Activated naive CD4-positive, alpha-beta T cell treated with anti-CD3 and anti-CD28 coated beads, Interleukin-2, amount 10 ng/mL, durations not matched to agents 7 days and 5 days (primary cell): ENCODE results near the gene LPAR1.
"Not testable (repeated sequence)": the region's sequence is repeated elsewhere in the genome, so short reads cannot be mapped to it uniquely, and the experiment has no call there.

ENCODE experiments used
- CTCF ChIA-PET: fragments of 350-600 bp; sonication (Branson Sonifier 250); formaldehyde crosslinking; loops from one replicate; lab custom pipeline; 2021; ENCODE audit warnings: antibody characterized with exemption; lab: Charles Lee
- DNase-seq: peaks from one replicate; pipeline ENCODE4 v3.0.0-alpha.2; 2020
- H3K27ac Mint-ChIP-seq: one replicate; pipeline ENCODE4 v1.8.0; 2021; ENCODE audit warnings: mild to moderate bottlenecking, moderate library complexity, mixed read lengths
- H3K27me3 Mint-ChIP-seq: one replicate; pipeline ENCODE4 v1.8.0; 2021; ENCODE audit warnings: mild to moderate bottlenecking, mixed read lengths
- H3K36me3 Mint-ChIP-seq: one replicate; pipeline ENCODE4 v1.8.0; 2021; ENCODE audit warnings: mixed read lengths
- H3K4me1 Mint-ChIP-seq: one replicate; pipeline ENCODE4 v1.8.0; 2021; ENCODE audit warnings: mixed read lengths
- H3K4me3 Mint-ChIP-seq: one replicate; pipeline ENCODE4 v1.8.0; 2021; ENCODE audit warnings: mild to moderate bottlenecking, moderate library complexity, mixed read lengths
- H3K9me3 Mint-ChIP-seq: one replicate; pipeline ENCODE4 v1.8.0; 2021; ENCODE audit warnings: mixed read lengths

Gene LPAR1

GRCh38 chr9:110846215-110846614 lies 192.1 kb downstream of the LPAR1 start:
- no peak for DNase-seq
- H3K36me3 Mint-ChIP-seq, result no peaks in the 10 kb centered on the region
- H3K27ac Mint-ChIP-seq, result no peak overlapping the region
- no peaks in the 10 kb centered on the region for H3K27me3 Mint-ChIP-seq
- H3K4me1 Mint-ChIP-seq, result no peaks in the 10 kb centered on the region
- CTCF ChIA-PET, result no interaction called here
- peaks cover 5% of the 10 kb centered on the region for H3K9me3 Mint-ChIP-seq
- H3K4me3 Mint-ChIP-seq, result no peak overlapping the region

GRCh38 chr9:110844121-110844520 lies 194.1 kb downstream of the LPAR1 start:
- no peak for DNase-seq
- H3K27me3 Mint-ChIP-seq, result no peaks in the 10 kb centered on the region
- H3K27ac Mint-ChIP-seq, result no peak overlapping the region
- H3K4me3 Mint-ChIP-seq, result no peak overlapping the region
- peaks cover 4% of the 10 kb centered on the region for H3K9me3 Mint-ChIP-seq
- no peaks in the 10 kb centered on the region for H3K4me1 Mint-ChIP-seq
- H3K36me3 Mint-ChIP-seq, result no peaks in the 10 kb centered on the region
- CTCF ChIA-PET, result no interaction called here

GRCh38 chr9:110842986-110843385 lies 195.3 kb downstream of the LPAR1 start:
- Mint-ChIP-seq H3K4me3 (no peak overlapping the region), H3K36me3 (no peaks in the 10 kb centered on the region), H3K9me3 (peaks cover 4% of the 10 kb centered on the region), H3K4me1 (no peaks in the 10 kb centered on the region), H3K27me3 (no peaks in the 10 kb centered on the region), H3K27ac (no peak overlapping the region)
- CTCF ChIA-PET, result no interaction called here
- no peak for DNase-seq

- H3K4me1 Mint-ChIP-seq, result no peaks in the 10 kb centered on the region
- no peak overlapping the region for H3K27ac Mint-ChIP-seq
- H3K27me3 Mint-ChIP-seq, result no peaks in the 10 kb centered on the region
- H3K36me3 Mint-ChIP-seq, result no peaks in the 10 kb centered on the region
- no peak overlapping the region for H3K4me3 Mint-ChIP-seq
- CTCF ChIA-PET, result interaction anchor here (0.7 kb wide), 1 partner anchor 449 kb away, joined by 3 read pairs; no protein-coding TSS in a partner anchor
- H3K9me3 Mint-ChIP-seq, result peaks cover 4% of the 10 kb centered on the region
- no peak for DNase-seq
These were observed 196.1 kb downstream of the LPAR1 start for GRCh38 chr9:110842169-110842568.

- CTCF ChIA-PET, result no interaction called here
- H3K27me3 Mint-ChIP-seq, result no peaks in the 10 kb centered on the region
- no peak for DNase-seq
- H3K36me3 Mint-ChIP-seq, result no peaks in the 10 kb centered on the region
- no peak overlapping the region for H3K27ac Mint-ChIP-seq
- H3K4me3 Mint-ChIP-seq, result no peak overlapping the region
- H3K4me1 Mint-ChIP-seq, result no peaks in the 10 kb centered on the region
- peaks cover 2% of the 10 kb centered on the region for H3K9me3 Mint-ChIP-seq
These were observed 200.8 kb downstream of the LPAR1 start for GRCh38 chr9:110837401-110838005.

GRCh38 chr9:110835859-110836271 lies 202.4 kb downstream of the LPAR1 start:
- H3K4me3 Mint-ChIP-seq, result no peak overlapping the region
- H3K27me3 Mint-ChIP-seq, result no peaks in the 10 kb centered on the region
- DNase-seq, result no peak
- CTCF ChIA-PET, result no interaction called here
- no peaks in the 10 kb centered on the region for H3K9me3 Mint-ChIP-seq
- H3K27ac Mint-ChIP-seq, result no peak overlapping the region
- no peaks in the 10 kb centered on the region for H3K36me3 Mint-ChIP-seq
- H3K4me1 Mint-ChIP-seq, result no peaks in the 10 kb centered on the region

GRCh38 chr9:110835404-110835803 lies 202.9 kb downstream of the LPAR1 start:
- Mint-ChIP-seq H3K27me3 (no peaks in the 10 kb centered on the region), H3K4me1 (no peaks in the 10 kb centered on the region), H3K27ac (no peak overlapping the region), H3K4me3 (no peak overlapping the region), H3K9me3 (no peaks in the 10 kb centered on the region), H3K36me3 (no peaks in the 10 kb centered on the region)
- CTCF ChIA-PET, result no interaction called here
- no peak for DNase-seq

- no peaks in the 10 kb centered on the region for H3K27me3 Mint-ChIP-seq
- H3K36me3 Mint-ChIP-seq, result no peaks in the 10 kb centered on the region
- CTCF ChIA-PET, result no interaction called here
- H3K27ac Mint-ChIP-seq, result no peak overlapping the region
- no peaks in the 10 kb centered on the region for H3K4me1 Mint-ChIP-seq
- no peak overlapping the region for H3K4me3 Mint-ChIP-seq
- no peak for DNase-seq
- H3K9me3 Mint-ChIP-seq, result no peaks in the 10 kb centered on the region
These were observed 205.3 kb downstream of the LPAR1 start for GRCh38 chr9:110832926-110833325.

GRCh38 chr9:110830495-110830894 lies 207.8 kb downstream of the LPAR1 start:
- no peak for DNase-seq
- Mint-ChIP-seq H3K27me3 (no peaks in the 10 kb centered on the region), H3K36me3 (no peaks in the 10 kb centered on the region), H3K27ac (no peak overlapping the region), H3K9me3 (no peaks in the 10 kb centered on the region), H3K4me3 (no peak overlapping the region), H3K4me1 (no peaks in the 10 kb centered on the region)
- CTCF ChIA-PET, result no interaction called here

GRCh38 chr9:110828264-110828663 lies 210.0 kb downstream of the LPAR1 start:
- H3K9me3 Mint-ChIP-seq, result no peaks in the 10 kb centered on the region
- H3K36me3 Mint-ChIP-seq, result no peaks in the 10 kb centered on the region
- H3K4me3 Mint-ChIP-seq, result no peak overlapping the region
- no peak overlapping the region for H3K27ac Mint-ChIP-seq
- DNase-seq, result no peak
- CTCF ChIA-PET, result no interaction called here
- no peaks in the 10 kb centered on the region for H3K4me1 Mint-ChIP-seq
- no peaks in the 10 kb centered on the region for H3K27me3 Mint-ChIP-seq

GRCh38 chr9:110826400-110826799 lies 211.9 kb downstream of the LPAR1 start:
- H3K36me3 Mint-ChIP-seq, H3K27ac Mint-ChIP-seq, H3K9me3 Mint-ChIP-seq, DNase-seq, H3K27me3 Mint-ChIP-seq, CTCF ChIA-PET, H3K4me3 Mint-ChIP-seq, H3K4me1 Mint-ChIP-seq: not testable (repeated sequence)

- Mint-ChIP-seq H3K27me3 (no peaks in the 10 kb centered on the region), H3K4me1 (no peaks in the 10 kb centered on the region), H3K4me3 (no peak overlapping the region), H3K27ac (no peak overlapping the region), H3K9me3 (peaks cover 2% of the 10 kb centered on the region), H3K36me3 (no peaks in the 10 kb centered on the region)
- DNase-seq, result no peak
- CTCF ChIA-PET, result no interaction called here
These were observed 212.3 kb downstream of the LPAR1 start for GRCh38 chr9:110825950-110826349.

- H3K4me3 Mint-ChIP-seq, CTCF ChIA-PET, H3K4me1 Mint-ChIP-seq, H3K36me3 Mint-ChIP-seq, DNase-seq, H3K27ac Mint-ChIP-seq, H3K9me3 Mint-ChIP-seq, H3K27me3 Mint-ChIP-seq: not testable (repeated sequence)
These were observed 213.1 kb downstream of the LPAR1 start for GRCh38 chr9:110825129-110825528.
